ENCODE data around the gene KMT5C.

GRCh38 chr19:55372316-55373081 is 32.8 kb downstream of the KMT5C start:
- TF ChIP-seq ARNTL (CRISPR knock-in tag; IDR thresholded peaks at IDR 0.05; ENCODE audit: borderline replicate concordance, low read depth) (no peak), CSRNP3 (CRISPR knock-in tag; IDR thresholded peaks at IDR 0.05) (no peak), ZNF70 (CRISPR knock-in tag; IDR thresholded peaks at IDR 0.05) (no peak), BACH2 (CRISPR knock-in tag; IDR thresholded peaks at IDR 0.05; ENCODE audit: borderline replicate concordance) (no peak), CREB5 (CRISPR knock-in tag; IDR thresholded peaks at IDR 0.05; ENCODE audit: low read depth) (no peak), PATZ1 (CRISPR knock-in tag; IDR thresholded peaks at IDR 0.05; ENCODE audit: borderline replicate concordance) (peak; percentile 75; the same call in 1 of the 2 replicates), ZFP30 (CRISPR knock-in tag; IDR thresholded peaks at IDR 0.05) (no peak), ZFP3 (CRISPR knock-in tag; IDR thresholded peaks at IDR 0.05) (no peak), RARB (CRISPR knock-in tag; IDR thresholded peaks at IDR 0.05) (no peak), TCF4 (CRISPR knock-in tag; IDR thresholded peaks at IDR 0.05; ENCODE audit: borderline replicate concordance) (no peak), PPARA (CRISPR knock-in tag; IDR thresholded peaks at IDR 0.05; ENCODE audit: borderline replicate concordance) (no peak), SNAI2 (CRISPR knock-in tag; IDR thresholded peaks at IDR 0.05) (no peak)

All from SK-N-SH treated with all-trans-retinoic acid at 6 μM for 48 hours (cell line).